GF-D8 (cell line): ENCODE results near the gene IRX3.
"Not testable (repeated sequence)": the region's sequence is repeated elsewhere in the genome, so short reads cannot be mapped to it uniquely, and the experiment has no call there.

Experiments
- DNase-seq: peaks from one replicate; lab custom pipeline; 2025; lab: John Stamatoyannopoulos, UW

The IRX3 gene

DNA sequence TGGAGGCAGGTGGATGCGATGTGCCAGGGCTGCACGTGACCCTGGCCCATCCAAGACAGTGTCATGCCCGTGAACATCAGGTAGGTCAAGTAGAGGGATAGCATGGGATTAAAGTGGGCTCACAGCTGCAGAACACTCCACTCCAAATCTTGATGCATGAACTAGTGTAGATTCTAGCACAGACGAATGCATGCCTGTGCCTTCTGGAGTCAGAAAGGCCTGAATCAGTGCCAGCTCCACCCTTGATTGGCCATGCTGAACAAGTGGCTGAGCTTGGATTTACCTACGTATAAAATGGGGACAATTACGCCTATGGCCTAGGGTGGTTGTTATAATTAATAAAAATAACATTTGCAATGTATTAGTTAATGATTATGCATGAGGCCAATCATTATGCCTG is 10.6 kb downstream of the IRX3 start:
- no peak for DNase-seq

GRCh38 chr16:54273566-54273965 is 13.0 kb downstream of the IRX3 start:
- no peak for DNase-seq

DNA sequence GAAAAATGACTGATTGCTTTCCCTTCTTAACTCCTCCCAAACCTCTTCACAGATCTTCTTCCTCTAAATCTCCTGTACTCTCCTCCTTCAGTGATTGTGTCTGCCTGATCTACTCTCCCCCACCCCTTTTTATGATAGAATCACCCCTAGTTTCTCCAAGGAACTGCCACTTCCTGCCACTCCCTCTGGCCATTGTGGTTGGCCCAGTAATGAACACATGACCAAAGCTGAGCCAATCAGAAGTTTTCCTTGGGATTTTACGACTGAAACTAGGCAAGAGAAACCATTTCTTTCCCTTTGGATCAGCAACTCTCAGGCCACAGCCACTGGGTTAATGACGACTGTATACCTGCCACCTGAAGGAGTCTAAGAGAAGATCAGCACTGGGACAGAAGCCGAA is 15.9 kb downstream of the IRX3 start:
- DNase-seq: no peak

DNA sequence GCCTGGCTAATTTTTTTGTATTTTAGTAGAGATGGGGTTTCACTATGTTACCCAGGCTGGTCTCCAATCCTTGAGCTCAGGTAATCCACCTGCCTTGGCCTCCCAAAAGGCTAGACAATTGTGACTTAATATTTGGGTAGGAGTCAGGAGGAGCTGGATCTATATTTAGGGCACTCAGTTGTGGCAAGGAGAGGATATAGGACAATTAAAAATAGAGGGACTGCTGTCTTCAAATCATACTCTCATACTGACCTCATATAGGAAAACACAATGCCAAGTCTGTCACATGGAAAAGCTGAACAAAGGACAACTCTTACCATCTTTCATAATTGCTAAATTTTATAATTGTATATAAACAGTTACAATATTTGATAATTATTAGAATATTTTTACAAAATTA is 17.1 kb downstream of the IRX3 start:
- no peak for DNase-seq

DNA sequence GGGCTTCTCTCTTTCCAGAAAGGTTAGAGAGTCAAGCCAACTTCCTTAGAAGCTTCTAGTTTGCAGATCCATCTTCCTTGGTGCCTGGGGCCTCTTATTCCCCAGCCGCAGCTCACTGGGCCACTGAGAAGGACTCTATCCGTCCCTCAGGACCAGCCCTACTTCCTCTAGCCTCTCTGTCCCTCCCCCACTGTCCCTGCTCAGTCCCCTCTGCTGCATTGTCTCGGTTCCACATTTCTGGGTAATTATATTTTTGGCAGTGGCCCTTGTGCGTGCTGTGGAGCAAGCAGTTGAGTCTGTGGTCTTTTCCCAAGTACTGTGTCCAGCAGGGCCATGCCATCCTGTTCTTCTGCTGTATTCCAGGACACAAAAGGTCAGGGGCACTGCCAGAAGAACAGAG is 17.8 kb downstream of the IRX3 start:
- DNase-seq: no peak

DNA sequence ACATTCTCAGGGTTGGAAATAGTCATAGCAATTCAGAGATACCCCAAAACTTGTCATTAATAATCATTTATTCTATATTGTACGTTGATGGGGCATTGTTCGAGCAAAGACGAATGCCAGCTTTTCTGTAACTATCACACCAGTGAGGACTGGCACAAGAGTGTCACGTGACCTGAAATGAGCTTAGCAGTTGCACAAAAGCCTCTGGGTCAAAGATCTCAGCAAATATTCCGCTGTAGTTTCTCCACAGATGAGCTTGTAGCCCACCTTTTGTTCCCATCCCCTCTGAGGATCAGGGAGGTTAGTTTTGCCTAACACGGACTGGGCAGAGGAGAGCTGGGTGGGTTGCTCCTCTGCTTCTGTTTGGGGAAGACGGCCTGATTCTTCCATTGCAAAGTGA is 18.2 kb downstream of the IRX3 start:
- DNase-seq: no peak

GRCh38 chr16:54266363-54266955 is 20.1 kb downstream of the IRX3 start:
- no peak for DNase-seq

- no peak for DNase-seq
Observed at GRCh38 chr16:54265575-54266107, 20.9 kb downstream of the IRX3 start.

- DNase-seq: no peak
Observed at GRCh38 chr16:54253118-54253517, 33.5 kb downstream of the IRX3 start.

DNA sequence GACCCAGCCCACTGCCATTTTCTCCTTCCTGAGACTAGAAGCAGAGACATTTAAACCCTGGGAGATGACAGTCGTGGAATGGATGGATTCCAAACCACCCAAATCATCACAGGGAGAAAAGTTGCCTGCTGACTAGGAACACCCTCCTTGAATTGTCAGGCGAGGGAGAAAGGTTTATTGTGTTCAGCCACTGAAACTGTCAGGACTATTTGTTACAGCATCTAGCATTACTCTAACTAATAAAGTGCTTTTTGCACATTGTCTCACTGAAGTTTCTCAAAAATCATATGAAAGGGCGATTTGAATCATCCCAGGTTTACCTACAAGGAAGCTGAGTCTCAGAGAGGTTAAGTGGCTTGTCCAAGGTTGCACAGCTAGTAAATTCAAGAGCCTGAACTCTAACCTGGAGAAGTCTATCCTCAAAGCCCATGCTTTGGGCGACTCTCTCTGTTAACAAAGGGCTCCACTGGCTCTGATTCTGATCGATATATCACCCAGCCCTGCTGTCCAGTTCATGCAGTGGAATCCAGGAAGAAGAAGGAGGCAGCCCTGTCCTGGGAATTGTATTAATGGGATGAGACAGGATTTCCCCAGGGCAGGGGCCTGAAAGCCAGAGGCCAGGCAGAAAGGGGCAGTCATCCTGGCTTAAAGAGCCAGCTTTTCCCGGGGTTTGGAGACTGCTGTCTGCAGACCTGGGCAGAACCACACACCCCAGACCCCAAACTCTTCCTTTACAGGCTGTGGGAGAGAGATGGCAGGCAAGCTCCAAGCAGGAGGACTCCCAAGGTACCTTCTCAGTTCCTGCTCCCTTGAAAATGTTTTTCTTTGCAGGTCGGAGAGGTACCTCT is 37.5 kb downstream of the IRX3 start:
- no peak for DNase-seq

DNA sequence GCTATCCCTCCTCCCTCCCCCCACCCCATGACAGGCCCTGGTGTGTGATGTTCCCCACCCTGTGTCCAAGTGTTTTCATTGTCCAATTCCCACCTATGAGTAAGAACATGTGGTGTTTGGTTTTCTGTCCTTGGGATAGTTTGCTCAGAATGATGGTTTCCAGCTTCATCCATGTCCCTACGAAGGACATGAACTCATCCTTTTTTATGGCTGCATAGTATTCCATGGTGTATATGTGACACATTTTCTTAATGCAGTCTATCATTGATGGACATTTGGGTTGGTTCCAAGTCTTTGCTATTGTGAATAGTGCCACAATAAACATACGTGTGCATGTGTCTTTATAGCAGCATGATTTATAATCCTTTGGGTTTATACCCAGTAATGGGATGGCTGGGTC is 38.9 kb downstream of the IRX3 start:
- DNase-seq: not testable (repeated sequence)

GRCh38 chr16:54246454-54246821 is 40.1 kb downstream of the IRX3 start:
- DNase-seq: no peak

DNA sequence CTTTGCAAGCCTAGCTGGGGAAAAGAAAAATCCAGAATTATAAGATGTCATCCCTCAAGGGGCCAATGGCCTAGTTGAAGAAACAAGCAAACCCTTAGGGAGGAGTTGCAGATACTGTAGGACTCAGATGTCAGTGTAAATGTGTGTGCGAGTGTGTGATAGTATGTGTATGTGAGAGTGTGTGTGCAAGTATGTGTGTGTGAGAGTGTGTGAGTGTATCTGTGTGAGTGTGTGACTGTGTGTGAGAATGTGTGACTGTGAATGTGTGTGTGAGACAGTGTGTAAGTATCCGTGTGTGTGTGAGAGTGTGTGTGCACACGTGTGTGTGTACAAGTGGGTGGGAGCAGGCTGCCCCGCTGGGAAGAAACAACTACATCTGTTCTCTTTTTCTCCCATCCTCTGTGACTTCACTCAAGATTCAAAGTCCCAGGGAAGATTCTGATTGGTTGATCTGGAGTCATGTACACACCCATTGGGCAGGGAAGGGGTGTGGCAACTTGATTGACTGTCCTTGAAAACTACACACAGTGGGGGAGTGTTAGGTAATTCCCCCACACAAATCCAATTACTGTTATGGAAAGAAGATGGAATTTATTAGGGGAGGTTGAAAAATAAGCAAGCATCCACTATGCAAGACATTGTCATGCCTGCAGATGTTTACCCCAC is 40.7 kb downstream of the IRX3 start:
- no peak for DNase-seq

DNA sequence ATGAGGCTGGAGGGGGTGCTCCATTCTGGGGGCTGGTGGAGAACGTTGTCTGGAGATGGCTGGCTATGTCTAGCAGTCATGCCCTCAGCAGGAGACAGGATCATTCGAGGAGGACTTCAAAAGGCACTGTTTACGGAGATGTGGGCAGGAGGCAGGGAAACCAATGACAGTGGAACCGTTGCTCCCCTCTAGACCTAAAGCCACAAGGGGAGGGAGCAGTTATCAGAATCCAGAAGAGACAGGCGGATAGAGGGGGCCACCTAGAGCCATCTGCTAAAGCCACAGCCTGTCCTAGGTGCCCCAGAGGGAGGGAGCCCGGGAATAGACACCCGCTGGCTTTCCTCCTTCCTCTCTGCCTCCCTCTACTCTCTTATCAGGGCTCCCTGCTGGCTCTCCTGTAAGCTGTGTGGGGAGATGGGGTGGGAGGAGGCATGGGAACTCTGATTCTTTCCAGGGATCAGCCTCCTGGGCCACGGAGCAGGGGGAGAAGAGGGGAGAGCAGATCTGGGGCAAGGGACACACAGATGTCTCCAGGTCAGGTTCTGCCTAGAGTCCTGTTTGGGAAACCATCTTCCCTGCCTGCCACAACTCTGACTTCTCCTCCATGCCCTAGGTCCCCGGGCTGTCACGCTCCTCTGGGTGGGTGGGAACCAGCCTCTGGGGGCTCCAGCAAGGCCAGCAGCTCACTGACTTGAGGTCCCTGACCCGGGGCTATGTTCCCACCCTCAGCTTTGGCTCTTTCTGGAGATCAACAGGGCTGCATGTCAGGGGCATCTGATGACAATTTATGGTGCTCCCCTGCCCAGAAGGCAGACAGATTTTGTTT is 42.3 kb downstream of the IRX3 start:
- DNase-seq: peak; percentile 28

- DNase-seq: no peak
Observed at GRCh38 chr16:54243202-54243601, 43.4 kb downstream of the IRX3 start.

DNA sequence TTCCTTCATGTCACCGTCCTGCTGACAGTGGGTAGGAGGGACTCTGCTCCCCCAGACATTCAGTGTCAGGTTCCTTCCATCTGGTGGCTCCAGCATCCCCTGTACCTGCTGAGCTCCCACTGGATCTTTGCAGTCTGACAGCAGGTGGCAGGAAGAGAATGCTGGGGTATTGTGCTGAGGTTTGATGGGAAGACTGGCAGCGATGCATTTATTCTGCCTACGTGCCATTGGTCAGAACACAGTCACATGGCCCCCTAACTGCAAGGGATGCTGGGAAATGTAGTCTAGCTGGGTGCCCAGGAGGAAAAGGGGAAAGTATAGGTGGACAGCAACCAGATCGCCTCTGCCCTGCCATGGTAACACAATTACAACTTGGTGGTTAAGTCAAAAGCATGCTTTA is 44.4 kb downstream of the IRX3 start:
- no peak for DNase-seq

DNA sequence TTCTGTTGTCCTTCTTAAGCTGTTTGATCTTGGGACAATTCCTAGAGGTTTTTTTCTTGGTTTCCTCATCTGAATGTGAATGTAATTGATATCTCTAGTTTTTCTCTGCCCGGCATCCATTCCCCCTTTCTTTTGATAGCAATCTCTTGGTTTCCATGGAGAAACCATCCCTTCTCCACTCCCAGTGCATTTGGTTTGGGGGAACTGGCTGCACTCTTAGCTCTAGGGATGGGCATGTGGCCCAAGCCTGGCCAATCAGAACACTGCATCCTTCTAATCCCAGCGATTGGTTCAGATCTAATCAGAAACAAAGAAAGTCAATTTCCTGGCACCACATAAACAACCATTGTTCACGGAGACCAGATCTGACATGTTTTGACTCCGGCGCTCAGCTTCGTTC is 45.1 kb downstream of the IRX3 start:
- no peak for DNase-seq

- no peak for DNase-seq
Observed at GRCh38 chr16:54240271-54241129, 46.1 kb downstream of the IRX3 start.

- DNase-seq: no peak
Observed at GRCh38 chr16:54239456-54239855, 47.1 kb downstream of the IRX3 start.

DNA sequence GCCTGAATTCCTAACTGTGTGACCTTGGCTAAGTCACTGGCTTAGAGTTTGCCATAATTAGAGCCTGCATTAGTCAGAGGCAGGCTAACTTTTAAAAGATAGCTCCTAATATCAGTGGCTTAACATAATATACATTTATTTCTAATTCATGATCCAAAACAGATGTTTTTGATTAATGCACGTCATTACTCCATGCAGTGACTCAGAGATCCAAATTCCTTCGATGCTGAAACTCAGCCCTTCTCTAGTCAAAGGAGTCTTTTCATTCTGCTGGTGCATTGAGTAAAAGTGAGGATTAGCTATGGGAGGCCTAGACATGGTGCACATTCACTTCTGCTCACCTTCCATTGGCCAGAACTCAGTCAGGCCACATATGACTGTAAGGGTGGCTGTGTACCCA is 49.8 kb downstream of the IRX3 start:
- DNase-seq: no peak

GRCh38 chr16:54233615-54234014 is 53.0 kb downstream of the IRX3 start:
- no peak for DNase-seq
